Measurements from ENCODE around the gene RUNX1.
"Not testable (repeated sequence)": the region's sequence is repeated elsewhere in the genome, so short reads cannot be mapped to it uniquely, and the experiment has no call there.

RUNX1 gene

DNA sequence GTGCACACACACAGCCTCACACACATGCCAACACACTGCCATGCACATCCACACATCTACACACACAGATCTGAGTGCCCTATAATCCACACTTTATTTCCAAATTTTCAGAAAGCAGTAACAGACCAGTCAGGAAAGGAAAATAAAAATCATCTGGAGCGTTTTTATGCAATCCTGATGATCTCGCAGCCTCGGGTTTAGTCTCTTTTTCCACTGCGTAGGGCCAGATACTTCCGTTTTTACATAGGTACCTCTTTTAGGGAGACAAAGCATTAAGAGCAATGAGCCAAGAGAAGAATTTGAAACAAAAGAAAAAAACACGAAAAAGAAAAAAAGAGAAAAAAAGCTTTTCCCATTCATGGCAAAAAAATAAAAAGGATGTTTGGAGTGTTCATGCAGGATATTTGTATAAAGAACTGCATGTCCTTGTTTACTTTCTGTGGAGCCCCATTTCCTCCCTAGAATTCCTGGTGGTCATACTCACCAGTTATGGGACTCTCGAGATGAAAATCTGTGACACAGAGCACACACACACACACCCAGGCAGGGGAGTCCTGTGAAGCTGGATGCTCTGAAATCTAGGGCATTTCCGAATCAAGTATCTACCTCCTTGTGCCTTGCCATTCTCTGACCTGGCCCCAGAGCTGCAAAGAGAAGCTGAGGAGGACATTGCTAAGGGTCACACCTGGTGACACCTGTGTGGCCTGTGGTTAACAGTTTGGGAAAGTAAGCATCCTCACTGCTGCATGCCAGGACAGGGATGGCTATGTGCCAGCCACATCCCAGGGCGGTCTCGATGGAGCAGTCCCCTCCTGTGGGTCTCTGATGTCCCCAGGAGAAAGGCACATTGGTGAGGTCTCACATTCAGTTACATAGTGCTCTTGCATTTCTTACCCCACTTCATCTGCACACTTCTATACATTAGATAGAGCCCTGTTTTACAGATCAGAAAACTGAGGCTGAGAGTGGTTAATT lies 83.6 kb downstream of the RUNX1 start:
- no peak for TF ChIP-seq GATA1 (IDR thresholded peaks at IDR 0.05; ENCODE audit: low read depth, low read length)
- TF ChIP-seq POLR2A (IDR thresholded peaks at IDR 0.05; ENCODE audit: low read length), result no peak
- no peak for DNase-seq

DNA sequence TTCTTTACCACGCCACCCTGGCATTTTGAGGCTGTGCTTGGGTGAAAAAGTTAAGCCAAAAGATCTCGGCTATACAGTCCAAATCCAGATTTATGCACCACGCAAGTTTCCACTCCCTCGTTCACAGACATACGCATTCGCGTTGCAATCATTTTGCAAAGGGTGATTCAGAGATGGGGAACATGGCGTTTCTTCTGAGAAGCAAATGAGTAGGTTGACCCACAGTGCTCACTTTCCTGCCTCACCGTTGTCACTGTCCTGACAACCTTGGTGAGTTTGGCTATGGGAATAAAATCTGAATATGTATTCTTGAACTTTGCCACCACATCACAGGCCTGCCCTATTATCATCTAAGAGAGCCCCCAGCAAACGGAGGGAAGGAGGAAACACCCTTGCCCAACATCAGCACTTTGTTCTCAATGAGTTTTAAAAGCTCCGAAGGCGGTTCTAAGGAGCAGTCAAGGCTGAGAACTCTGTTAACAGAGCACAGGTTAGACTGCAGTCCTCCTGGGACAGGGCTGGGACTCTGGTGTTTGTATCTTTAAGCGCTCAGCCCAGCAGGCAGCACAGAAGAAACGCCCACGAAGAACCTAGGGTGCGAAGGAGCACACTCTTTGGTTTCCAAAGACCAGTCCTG lies 86.4 kb downstream of the RUNX1 start:
- TF ChIP-seq GATA1 (IDR thresholded peaks at IDR 0.05; ENCODE audit: low read depth, low read length), result no peak
- TF ChIP-seq POLR2A (IDR thresholded peaks at IDR 0.05; ENCODE audit: low read length), result no peak
- DNase-seq, result no peak

DNA sequence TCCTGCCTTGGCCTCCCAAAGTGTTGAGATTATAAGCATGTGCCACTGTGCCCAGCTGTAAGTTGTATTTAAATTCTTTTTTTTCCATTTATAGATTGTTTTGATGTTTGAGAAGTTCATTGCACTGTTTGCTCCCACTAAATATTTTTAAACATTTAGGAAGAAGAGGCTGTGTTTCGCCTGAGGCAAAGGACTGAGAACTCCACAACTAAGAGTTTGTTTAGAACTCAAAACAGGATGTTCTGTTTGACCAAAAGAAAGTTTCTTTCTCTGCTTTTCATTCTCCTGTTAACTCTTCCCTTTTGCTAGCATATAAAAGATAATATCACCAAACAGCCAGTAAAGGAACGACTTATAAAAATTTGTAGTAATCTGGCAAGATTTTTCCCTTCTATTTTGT lies 87.0 kb downstream of the RUNX1 start:
- TF ChIP-seq POLR2A (IDR thresholded peaks at IDR 0.05; ENCODE audit: low read length) (no peak), GATA1 (IDR thresholded peaks at IDR 0.05; ENCODE audit: low read depth, low read length) (no peak)
- DNase-seq, result no peak

DNA sequence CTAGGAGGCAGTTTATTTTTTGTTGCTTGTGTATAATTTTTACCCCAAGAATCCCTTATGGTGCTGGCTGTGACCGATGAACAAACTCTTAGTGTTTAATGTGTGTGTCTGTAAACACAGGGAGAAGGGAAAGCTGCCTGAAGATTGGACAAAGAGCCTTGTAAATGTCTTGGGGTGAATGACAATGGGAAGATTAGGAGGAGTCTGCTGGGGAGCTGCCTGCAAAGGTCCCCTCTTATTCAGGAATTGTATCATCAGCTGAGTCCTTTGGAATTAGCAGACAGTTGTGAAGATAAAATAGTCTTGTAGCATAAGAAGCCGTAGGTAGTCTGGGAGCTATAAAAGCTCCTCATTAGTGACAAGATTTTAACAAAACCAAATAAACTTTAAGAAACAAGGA lies 88.4 kb downstream of the RUNX1 start:
- TF ChIP-seq POLR2A (IDR thresholded peaks at IDR 0.05; ENCODE audit: low read length), result no peak
- no peak for TF ChIP-seq GATA1 (IDR thresholded peaks at IDR 0.05; ENCODE audit: low read depth, low read length)

DNA sequence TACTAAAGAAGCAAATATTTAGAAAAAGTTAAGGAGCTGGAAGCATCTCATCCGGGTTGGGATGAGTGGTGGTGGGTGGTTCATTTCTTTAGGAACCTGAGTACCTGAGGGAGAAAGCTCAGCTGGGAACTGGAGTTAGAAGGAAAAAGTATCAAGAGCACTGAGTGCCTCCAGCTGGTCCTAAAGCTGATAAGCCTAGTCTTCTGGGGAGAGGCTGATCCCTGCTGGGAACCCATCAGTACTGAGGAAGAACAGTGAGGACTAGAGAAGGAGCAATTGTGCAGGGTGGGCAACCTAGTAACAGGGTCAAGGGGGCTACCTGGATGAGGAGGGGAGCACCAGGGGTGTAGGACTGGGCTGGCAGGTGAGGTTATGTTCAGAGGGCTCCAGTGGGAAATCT lies 89.5 kb downstream of the RUNX1 start:
- TF ChIP-seq GATA1 (IDR thresholded peaks at IDR 0.05; ENCODE audit: low read depth, low read length), result no peak
- TF ChIP-seq POLR2A (IDR thresholded peaks at IDR 0.05; ENCODE audit: low read length), result no peak
- no peak for DNase-seq

More for the DNA sequence above, 88.4 kb downstream of the RUNX1 start:
- DNase-seq, result no peak

DNA sequence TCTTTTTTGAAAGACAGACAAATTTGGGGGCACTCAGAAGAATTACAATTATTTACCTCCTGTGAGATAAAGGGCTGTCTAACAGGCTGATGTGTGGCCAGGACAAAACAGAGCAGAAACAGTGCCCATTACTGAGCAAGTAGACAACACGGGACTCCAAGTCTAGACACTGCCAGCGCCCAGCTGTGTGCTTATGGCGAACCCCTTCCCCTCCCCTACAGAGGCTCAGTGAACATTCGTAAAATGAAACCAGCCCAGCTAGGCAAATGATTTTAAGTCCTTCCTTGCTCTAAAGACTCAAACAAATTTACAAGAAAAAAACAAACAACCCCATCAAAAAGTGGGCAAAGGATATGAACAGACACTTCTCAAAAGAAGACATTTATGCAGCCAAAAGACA lies 91.1 kb downstream of the RUNX1 start:
- no peak for DNase-seq
- no peak for TF ChIP-seq POLR2A (IDR thresholded peaks at IDR 0.05; ENCODE audit: low read length)
- TF ChIP-seq GATA1 (IDR thresholded peaks at IDR 0.05; ENCODE audit: low read depth, low read length), result no peak

DNA sequence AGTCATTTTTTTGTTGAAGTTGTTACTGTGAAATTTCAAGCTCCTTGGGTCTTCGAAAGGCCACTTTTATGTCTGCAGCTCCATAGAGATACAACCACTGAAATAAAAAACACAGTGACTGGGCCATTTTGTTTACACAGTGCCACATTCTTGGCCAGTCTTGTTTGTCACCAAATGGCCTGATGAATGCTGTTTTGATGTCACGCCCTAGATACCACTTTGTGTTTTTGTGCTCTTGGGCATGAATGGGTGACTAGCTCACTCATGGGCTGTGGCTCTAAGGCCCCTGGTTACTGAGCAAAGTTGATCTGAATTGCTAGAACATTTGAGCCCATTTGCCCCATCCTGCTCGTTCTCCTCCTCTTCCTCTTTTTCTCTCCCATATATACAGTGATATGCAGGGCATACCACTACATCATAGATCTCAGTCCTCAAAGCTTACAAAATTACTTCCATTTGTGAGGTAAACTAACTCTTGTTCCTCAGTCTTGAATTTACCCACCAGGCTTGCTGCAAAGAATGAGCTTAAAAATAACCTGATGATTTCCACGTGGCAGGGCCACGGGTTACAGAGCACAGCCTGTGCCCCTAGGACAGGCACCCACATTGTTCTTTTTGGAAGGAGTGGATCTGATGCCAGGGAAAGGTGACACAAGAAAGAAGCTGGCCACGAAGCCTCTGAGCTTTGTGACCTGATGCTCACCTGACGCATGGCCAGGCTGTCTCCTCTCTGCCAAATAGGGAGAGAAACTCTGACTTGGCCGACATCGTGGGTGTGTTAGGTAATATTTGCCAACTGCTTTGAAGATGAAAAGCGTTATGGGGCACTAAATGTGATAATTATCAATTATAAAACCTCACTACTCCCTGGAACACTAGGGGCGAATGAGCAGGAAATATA lies 92.4 kb downstream of the RUNX1 start:
- no peak for TF ChIP-seq POLR2A (IDR thresholded peaks at IDR 0.05; ENCODE audit: low read length)
- TF ChIP-seq GATA1 (IDR thresholded peaks at IDR 0.05; ENCODE audit: low read depth, low read length), result no peak
- DNase-seq, result no peak

DNA sequence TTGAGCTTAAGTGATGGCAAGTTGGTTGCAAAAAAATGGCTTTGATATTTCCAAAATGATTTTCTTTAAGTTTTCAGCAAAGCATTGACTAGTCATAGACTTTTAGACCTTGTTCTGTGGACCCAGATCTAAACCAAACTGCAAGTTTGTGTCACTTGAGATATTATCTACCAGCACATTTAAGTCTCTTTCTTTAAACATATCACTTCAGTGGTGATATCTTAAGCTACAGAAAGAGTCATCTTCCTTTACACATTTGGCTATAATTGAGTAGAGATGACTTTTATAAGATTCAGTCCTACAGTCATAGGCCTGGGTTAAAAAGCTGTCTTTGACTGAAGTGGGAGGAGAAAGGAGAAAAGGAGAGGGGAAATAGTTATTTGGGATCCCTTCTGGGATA lies 95.2 kb downstream of the RUNX1 start:
- TF ChIP-seq GATA1 (IDR thresholded peaks at IDR 0.05; ENCODE audit: low read depth, low read length) (no peak), POLR2A (IDR thresholded peaks at IDR 0.05; ENCODE audit: low read length) (no peak)
- DNase-seq, result peak in 1 of 2 experiments; percentile 23

DNA sequence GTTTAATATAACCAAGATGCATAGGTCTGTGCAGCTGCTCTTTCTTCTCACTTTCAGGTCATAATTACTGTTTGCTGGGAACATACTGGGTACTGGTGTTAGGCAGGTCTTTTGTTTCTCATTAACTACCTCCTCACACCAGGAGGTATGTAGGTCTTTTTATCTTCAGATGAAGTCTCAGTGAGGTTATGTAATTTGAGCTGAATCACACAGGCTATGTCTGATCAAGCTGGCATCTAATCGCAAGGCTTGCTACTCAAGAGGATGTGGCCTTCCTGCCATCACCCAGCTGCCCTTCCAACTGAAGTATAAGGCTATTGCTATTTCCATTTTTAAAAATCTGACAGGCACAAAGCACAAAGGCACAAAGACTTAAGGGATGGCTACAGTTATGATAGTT lies 96.4 kb downstream of the RUNX1 start:
- TF ChIP-seq GATA1 (IDR thresholded peaks at IDR 0.05; ENCODE audit: low read depth, low read length) (no peak), POLR2A (IDR thresholded peaks at IDR 0.05; ENCODE audit: low read length) (no peak)
- no peak for DNase-seq

DNA sequence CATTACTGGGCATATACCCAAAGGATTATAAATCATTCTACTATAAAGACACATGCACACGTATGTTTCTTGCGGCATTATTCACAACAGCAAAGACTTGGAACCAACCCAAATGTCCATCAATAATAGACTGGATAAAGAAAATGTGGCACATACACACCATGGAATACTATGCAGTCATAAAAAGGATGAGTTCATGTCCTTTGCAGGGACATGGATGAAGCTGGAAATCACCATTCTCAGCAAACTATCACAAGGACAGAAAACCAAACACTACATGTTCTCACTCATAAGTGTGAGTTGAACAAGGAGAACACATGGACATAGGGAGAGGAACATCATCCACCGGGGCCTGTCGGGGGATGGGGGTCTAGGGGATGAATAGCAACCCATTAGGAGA lies 97.2 kb downstream of the RUNX1 start:
- DNase-seq, result not testable (repeated sequence)

DNA sequence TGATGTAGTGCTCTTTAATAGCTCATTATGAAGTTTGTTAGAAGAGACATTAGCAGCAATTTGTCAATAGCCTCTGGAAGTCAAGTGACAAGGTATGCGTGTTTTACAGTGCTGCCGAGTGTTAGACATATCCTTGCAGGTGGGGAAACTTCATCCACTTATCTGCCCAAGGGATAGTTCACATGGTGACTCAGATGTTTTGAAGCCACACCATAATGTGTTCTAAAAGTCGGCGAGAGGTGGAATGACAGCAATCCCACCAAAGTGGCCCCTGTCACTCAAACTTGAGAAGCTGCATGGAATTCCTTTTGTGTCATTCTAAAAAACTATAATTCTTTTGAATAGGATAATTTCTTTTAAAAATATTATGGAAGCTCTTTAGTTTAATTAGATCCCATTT lies 98.1 kb downstream of the RUNX1 start:
- no peak for TF ChIP-seq GATA1 (IDR thresholded peaks at IDR 0.05; ENCODE audit: low read depth, low read length)
- no peak for TF ChIP-seq POLR2A (IDR thresholded peaks at IDR 0.05; ENCODE audit: low read length)
- DNase-seq, result peak in 1 of 2 experiments; percentile 13

DNA sequence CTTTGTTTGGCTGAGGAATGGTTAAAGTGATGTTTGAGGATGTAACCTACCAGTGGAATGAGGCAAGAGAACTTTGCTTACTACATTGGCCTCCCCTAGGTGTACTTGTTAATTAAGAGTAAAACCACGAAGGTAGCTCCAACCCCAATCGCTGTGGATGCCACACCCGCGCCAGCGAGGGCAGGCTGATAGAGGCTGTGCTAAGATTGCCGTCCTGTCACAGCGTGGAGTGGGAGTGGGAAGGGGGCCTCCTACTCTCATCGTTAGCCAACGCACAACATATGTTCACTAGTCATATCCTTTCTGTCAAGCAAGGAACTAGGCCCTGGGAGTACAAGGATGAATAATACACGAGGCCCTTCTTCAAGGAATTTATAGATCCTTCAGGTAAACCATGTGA lies 99.6 kb downstream of the RUNX1 start:
- DNase-seq, result no peak
- TF ChIP-seq POLR2A (IDR thresholded peaks at IDR 0.05; ENCODE audit: low read length) (no peak), GATA1 (IDR thresholded peaks at IDR 0.05; ENCODE audit: low read depth, low read length) (no peak)

DNA sequence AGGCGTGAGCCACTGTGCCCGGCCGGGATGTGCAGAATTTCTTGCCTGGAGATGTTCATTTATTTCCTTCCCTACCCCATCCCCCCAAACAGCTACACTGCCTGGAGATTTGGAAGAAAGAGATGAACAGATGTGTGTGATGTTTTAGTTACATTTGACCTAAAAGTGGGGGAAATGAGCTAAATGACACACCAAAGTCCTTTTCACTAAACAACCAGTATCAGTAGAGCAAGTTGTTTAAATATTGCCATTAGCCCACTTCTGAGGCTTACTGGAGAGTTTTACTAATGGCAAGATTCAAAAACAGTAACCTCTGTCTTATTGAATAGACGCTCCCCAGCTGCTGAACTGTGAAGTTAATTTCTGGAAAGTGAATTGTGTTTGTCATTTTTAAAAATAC lies 100.1 kb downstream of the RUNX1 start:
- no peak for DNase-seq
- no peak for TF ChIP-seq POLR2A (IDR thresholded peaks at IDR 0.05; ENCODE audit: low read length)
- no peak for TF ChIP-seq GATA1 (IDR thresholded peaks at IDR 0.05; ENCODE audit: low read depth, low read length)

DNA sequence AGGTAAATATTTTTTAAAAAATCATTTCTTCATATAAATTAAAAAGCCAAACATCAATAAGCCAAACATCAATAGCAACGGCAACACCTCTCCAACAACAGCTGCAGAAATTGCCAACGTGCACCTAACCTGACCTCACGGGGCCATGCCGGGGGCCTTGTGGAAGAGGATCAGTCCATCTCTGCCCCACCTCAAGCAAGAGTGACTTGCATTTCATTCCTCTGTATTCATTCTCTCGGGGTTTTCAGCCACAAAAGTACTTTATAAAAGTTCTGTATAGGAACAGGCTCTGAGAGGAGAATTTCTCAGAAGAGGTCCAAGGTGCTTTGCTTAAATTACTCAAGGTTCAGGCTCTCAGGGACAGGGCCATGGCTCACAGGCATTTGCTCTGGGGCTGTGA lies 100.9 kb downstream of the RUNX1 start:
- no peak for TF ChIP-seq GATA1 (IDR thresholded peaks at IDR 0.05; ENCODE audit: low read depth, low read length)
- no peak for TF ChIP-seq POLR2A (IDR thresholded peaks at IDR 0.05; ENCODE audit: low read length)
- DNase-seq, result peak; percentile 20 to 33

Data from erythroblast (primary cell).